ENCODE measurements around the gene MMP12.
"Not testable (repeated sequence)": the region's sequence is repeated elsewhere in the genome, so short reads cannot be mapped to it uniquely, and the experiment has no call there.

The MMP12 gene

DNA sequence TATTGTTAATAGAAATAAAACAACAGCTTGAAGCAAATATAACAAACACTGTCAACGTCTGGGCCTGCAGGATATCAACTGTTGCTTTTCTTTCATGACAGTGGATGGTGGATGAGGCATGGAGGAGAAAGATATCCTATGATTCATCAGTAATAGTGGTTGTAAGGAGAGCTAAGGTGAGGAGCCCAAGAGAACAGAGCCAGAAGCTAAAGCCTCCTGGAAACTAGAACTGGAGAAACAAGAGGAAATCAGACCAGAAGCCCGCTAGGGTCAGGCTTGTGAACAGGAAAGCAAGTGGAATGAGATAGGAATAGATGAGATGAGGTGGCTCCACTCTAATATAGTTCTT lies 37.7 kb upstream of the MMP12 start:
- TF ChIP-seq, protein P1, sequence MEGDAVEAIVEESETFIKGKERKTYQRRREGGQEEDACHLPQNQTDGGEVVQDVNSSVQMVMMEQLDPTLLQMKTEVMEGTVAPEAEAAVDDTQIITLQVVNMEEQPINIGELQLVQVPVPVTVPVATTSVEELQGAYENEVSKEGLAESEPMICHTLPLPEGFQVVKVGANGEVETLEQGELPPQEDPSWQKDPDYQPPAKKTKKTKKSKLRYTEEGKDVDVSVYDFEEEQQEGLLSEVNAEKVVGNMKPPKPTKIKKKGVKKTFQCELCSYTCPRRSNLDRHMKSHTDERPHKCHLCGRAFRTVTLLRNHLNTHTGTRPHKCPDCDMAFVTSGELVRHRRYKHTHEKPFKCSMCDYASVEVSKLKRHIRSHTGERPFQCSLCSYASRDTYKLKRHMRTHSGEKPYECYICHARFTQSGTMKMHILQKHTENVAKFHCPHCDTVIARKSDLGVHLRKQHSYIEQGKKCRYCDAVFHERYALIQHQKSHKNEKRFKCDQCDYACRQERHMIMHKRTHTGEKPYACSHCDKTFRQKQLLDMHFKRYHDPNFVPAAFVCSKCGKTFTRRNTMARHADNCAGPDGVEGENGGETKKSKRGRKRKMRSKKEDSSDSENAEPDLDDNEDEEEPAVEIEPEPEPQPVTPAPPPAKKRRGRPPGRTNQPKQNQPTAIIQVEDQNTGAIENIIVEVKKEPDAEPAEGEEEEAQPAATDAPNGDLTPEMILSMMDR (IDR thresholded peaks at IDR 0.05; ENCODE audit: low read depth, low read length) = no peak
- no peak for TF ChIP-seq POLR2A (IDR thresholded peaks at IDR 0.05; ENCODE audit: extremely low read depth, insufficient read length)
- no peak for TF ChIP-seq MYC (IDR thresholded peaks at IDR 0.05; ENCODE audit: low read depth, low read length)
- TF ChIP-seq, protein P2, sequence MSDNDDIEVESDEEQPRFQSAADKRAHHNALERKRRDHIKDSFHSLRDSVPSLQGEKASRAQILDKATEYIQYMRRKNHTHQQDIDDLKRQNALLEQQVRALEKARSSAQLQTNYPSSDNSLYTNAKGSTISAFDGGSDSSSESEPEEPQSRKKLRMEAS (IDR thresholded peaks at IDR 0.05; ENCODE audit: low read depth, low read length) = no peak
- H3K4me3 ChIP-seq (ENCODE audit: low read depth, low read length) = no peak overlapping the region
- no peak for DNase-seq (ENCODE audit: low read depth)

DNA sequence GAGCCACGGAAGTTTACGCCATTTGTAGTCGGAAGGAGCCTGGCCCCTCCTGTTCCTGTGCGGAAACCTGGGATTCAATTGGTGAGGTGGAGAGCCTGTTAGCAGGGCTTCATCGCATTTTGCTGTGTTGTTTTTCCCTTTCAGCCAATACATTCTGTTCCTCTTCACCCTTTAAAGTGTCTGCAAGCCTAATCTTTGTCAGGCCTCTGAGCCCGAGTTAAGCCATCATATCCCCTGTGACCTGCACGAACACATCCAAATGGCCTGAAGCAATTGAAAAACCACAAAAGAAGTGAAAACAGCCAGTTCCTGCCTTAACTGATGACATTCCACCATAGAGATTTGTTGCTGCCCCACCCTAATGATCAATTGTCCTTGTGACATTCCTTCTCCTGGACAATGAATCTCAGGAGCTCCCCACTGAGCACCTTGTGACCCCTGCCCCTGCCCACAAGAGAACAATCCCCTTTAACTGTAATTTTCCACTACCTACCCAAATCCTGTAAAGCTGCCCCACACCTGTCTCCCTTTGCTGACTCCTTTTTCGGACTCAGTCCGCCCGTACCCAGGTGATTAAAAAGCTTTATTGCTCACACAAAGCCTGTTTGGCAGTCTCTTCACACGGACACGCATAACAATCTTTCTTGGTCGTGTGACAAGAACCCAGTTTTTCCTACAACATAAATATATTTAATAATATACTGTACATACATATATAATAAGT lies 37.1 kb upstream of the MMP12 start:
- no peak overlapping the region for H3K4me3 ChIP-seq (ENCODE audit: low read depth, low read length)
- no peak for DNase-seq (ENCODE audit: low read depth)
- TF ChIP-seq POLR2A (IDR thresholded peaks at IDR 0.05; ENCODE audit: extremely low read depth, insufficient read length) (no peak), MYC (IDR thresholded peaks at IDR 0.05; ENCODE audit: low read depth, low read length) (no peak)
- TF ChIP-seq, protein P2 (IDR thresholded peaks at IDR 0.05; ENCODE audit: low read depth, low read length) = no peak
- TF ChIP-seq, protein P1 (IDR thresholded peaks at IDR 0.05; ENCODE audit: low read depth, low read length) = no peak

DNA sequence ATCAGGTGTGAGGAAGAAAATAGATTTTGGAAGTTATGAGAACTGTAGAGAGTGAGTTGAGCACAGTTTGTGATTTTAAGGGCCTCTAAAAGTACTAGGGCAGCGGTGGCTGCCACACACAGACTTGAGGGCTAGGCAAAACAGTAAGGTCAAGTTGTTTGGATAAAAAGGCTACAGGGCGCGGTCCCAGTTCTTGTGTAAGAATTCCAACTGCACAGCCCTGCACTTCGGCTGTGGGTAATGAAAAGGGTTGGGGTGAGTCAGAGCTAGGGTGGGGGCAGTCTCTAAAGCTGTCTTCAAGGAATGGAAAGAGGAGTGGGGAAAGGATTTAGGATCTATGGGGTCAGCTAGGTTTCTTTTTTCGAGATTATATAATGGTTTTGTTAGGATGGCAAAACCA lies 31.1 kb upstream of the MMP12 start:
- not testable (repeated sequence) for DNase-seq (ENCODE audit: low read depth); H3K4me3 ChIP-seq (ENCODE audit: low read depth, low read length)

DNA sequence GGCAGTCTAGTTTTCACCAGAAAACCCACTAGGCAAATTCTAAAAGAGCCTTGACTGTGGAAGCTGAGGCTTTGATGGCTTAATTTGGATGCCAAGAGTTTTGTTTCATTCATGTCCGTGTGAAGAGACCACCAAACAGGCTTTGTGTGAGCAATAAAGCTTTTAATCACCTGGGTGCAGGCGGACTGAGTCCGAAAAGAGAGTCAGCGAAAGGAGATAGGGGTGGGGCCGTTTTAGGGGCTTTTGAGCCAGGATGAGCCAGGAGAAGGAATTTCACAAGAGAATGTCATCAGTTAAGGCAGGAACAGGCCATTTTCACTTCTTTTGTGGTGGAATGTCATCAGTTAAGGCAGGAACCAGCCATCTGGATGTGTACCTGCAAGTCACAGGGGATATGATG lies 29.1 kb upstream of the MMP12 start:
- not testable (repeated sequence) for H3K4me3 ChIP-seq (ENCODE audit: low read depth, low read length); DNase-seq (ENCODE audit: low read depth)

DNA sequence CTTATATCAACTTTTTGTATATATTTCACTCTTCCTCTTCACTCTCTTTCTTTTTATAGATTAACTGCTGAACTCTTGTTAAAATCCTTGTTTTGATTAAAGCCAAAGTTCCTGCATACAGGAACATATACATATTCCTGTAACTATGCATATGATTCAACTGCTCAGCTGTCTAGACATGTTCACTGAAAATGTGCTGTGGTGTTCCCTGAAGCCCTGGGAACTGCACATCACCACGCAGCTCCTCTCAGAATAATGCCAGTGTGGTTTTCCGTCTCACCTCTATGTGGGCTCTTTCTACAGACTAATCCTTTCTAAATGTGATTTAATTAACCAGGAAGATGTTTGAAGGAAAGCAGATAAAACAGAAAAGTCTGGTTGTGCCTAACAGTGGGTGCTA lies 25.6 kb upstream of the MMP12 start:
- TF ChIP-seq MYC (IDR thresholded peaks at IDR 0.05; ENCODE audit: low read depth, low read length) (no peak), POLR2A (IDR thresholded peaks at IDR 0.05; ENCODE audit: extremely low read depth, insufficient read length) (no peak)
- TF ChIP-seq, protein P2 (IDR thresholded peaks at IDR 0.05; ENCODE audit: low read depth, low read length) = no peak
- TF ChIP-seq, protein P1 (IDR thresholded peaks at IDR 0.05; ENCODE audit: low read depth, low read length) = no peak
- no peak overlapping the region for H3K4me3 ChIP-seq (ENCODE audit: low read depth, low read length)
- DNase-seq (ENCODE audit: low read depth) = no peak

DNA sequence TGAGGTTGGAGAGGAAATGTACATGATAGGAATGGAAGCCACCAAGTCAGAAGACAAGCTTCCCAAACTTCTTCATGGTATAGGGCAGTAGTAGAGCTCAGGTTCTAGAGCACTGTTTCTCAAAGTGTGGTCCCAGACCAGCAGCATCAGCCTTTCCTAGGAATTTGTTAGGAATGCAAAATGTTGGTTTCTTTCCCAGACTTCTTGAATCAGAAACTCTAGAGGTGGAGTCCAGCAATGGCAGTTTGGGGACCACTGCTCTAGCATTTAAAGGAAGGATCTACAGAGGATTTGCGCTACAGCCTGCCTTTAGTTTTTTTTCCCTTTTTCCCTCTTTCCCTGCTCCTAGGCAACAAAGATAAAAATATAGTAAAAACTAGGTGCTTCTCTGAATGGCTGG lies 17.0 kb upstream of the MMP12 start:
- H3K4me3 ChIP-seq (ENCODE audit: low read depth, low read length) = no peak overlapping the region
- TF ChIP-seq, protein P1 (IDR thresholded peaks at IDR 0.05; ENCODE audit: low read depth, low read length) = no peak
- TF ChIP-seq MYC (IDR thresholded peaks at IDR 0.05; ENCODE audit: low read depth, low read length) = no peak
- no peak for TF ChIP-seq POLR2A (IDR thresholded peaks at IDR 0.05; ENCODE audit: extremely low read depth, insufficient read length)
- TF ChIP-seq, protein P2 (IDR thresholded peaks at IDR 0.05; ENCODE audit: low read depth, low read length) = no peak
- no peak for DNase-seq (ENCODE audit: low read depth)

DNA sequence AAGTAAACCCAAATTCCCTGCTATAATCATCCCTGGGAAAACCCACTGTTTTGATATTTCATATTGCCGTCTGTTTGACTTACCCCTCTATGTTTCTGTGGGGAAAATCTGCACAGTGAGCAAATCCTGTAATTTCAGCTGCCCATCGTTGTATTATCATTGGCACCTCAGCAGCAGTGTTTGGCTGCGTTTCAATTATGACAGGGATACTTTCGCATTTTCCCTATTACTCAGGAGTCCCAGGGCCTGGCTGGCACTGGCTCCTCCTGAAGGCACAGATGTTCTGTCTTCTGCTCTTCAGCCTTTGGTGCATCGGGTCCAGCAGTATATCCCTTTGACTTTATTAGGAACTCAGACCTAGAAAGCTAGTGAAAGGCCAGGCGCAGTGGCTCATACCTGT lies 12.2 kb upstream of the MMP12 start:
- H3K4me3 ChIP-seq (ENCODE audit: low read depth, low read length) = no peak overlapping the region
- TF ChIP-seq, protein P2 (IDR thresholded peaks at IDR 0.05; ENCODE audit: low read depth, low read length) = no peak
- TF ChIP-seq MYC (IDR thresholded peaks at IDR 0.05; ENCODE audit: low read depth, low read length) (no peak), POLR2A (IDR thresholded peaks at IDR 0.05; ENCODE audit: extremely low read depth, insufficient read length) (no peak)
- TF ChIP-seq, protein P1 (IDR thresholded peaks at IDR 0.05; ENCODE audit: low read depth, low read length) = no peak
- no peak for DNase-seq (ENCODE audit: low read depth)

Measured in NB4 (cell line).